HG03520 (cell line): ENCODE results near the gene ENGASE.
"Not testable (repeated sequence)": the region's sequence is repeated elsewhere in the genome, so short reads cannot be mapped to it uniquely, and the experiment has no call there.

ENCODE experiments used
- ATAC-seq: cut with Tn5 transposase; IDR thresholded peaks from one replicate; pipeline ENCODE4 v1.9.1; 2021; ENCODE audit warnings: mild to moderate bottlenecking, moderate library complexity; ENCODE audit not compliant: unreplicated experiment

ENGASE gene

DNA sequence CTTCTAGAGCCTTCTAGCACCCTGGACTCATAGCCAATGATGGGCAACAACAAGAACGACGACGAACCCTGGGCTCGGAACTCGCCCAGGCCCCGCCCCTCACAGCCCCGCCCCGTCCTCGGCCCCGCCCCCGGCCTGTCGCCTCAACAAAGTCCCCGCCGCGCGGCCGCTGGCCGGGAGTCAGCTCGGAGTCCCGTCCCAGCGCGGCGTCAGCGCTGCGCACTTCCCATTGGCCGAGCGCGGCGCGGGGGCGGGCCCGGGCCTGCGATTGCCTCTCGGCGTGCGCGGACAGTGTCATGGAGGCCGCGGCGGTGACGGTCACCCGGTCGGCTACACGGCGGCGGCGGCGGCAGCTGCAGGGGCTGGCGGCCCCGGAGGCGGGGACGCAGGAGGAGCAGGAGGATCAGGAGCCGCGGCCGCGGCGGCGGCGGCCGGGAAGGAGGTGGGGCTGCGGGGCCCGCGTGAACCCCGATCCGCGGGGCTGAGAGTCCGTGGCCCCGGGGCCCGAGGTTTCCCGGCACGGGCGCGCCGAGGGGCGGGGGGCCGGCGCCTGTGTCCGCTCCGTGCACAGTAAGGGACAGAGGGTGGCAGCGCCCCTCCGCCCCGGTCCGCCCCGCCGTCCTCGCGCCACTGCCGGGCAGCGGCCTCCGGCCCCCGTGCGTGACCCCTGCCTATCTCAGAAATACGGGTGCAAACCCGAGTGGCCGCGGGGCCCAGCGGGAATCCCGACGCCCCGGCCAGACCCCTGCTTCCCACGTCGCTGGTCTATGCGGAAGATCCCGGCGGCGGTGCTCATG is at the start of gene ENGASE:
ENGASE (plus strand) TSS at position 176 of the 797 bp plus-strand sequence; CDS start at position 297, 121 bp downstream.
- ATAC-seq = peak; percentile 82

DNA sequence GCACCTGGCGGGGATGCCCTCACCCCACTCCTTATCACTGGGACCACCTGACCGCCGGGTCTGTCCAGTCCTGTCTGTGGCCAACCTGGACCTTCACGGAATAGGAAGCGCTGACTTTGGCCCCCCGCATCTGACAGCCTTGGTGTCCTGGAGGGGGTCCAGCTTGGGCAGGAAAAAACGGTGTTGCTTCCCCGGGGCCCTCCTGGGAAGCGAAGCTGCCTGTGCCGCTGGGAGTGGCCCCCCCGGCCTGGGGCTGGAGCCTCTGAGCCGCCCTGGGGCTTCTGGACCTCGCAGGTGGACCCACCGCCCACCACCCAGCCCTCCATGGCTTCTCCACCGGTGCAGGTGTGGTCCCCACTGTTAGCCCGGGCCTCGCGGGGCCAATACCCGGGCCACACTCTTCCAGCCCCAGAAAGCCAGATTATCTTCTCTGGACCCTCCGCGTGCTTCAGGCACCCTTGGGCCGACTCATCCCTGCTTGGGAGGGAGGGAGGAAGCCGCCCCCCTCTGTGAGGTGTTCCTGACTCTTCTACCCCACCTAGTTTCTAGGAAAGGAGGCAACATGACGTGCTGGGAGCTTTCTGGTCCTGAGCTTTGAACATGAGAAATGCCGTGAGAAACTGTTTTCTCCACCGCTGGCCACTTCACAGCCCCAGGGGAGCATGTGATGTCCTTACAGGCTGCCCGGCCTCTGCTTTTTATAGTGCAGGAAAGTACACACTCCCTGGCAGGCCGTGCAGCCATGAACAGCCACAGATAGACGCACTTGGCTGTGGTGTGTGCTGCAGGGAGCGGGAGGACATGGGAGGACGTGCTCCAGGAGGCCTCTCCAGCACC is 49.5 kb upstream of the ENGASE start:
- ATAC-seq = no peak

DNA sequence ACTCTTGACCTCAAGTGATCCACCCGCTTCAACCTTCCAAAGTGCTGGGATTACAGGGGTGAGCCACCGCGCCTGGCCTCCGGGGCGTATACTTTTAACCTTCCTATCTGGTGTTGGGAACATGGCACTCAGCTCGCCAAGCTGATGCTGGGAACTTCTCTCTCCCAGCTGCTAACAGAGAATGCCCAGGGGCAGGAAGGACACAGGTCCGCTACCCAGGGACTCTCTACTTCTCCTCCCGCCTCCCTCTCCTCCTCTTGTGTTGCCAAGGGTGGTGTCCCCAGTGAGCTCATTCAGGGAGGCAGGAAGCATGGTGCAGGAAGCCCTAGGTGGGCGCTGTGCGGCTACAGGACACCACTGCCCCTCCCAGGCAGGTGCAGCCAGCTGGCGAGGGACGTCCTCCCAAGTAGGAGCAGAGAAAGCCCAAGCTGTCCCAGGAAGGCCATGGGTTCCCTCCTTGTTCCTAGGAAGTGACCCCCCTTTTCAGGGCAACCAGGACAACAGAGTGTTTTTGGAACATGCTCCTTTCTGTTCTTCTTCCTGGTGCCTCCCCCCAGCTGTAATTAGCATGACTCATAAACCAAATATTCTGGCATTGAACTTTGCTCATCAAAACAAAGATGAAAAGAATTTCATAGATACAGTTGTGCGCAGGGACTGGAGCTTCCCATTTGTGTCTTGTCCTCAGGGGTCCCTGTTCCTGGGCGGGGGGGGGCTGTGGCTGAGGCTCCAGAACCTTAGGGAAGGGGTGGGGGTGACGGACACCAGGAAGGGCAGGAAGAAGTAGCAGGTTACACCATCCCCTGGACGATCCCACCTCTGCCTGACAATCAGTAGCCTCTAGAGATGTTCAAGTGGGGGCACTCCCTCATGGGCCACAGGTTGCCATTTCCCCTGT is 48.0 kb upstream of the ENGASE start:
- no peak for ATAC-seq

DNA sequence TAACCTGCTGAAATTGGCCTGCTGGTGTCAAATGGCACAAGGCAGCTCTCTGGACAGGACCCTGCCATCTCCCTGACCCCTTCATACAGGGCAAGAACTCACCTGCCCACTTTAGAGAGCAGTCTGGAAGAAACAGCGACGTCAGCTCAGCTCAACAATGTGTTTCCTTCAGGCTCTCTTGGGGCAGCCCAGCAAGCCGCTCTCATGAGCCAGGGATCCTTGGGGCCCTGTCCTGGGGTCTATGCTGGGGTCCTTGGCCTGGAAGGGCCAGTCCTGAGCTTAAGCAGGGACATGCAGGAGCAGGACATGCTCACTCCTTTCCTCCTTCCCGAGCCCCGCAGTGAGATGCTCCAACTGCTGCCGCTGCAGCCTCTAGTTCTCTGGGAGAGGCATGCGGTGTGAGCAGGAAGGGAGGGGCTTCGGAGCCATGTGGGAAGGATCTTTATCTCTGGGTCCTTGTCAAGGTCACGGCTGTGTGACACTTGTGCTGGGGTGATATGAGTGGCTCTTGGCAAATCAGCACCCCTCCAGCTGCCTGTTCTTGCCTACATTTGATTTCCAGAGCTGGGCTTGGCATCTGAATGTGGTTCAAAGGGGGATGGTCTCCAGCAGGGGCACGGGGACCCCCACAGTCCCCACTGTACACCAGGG is 47.2 kb upstream of the ENGASE start:
- no peak for ATAC-seq

- ATAC-seq = no peak
These were observed 46.6 kb upstream of the ENGASE start for GRCh38 chr17:79027925-79028491.

DNA sequence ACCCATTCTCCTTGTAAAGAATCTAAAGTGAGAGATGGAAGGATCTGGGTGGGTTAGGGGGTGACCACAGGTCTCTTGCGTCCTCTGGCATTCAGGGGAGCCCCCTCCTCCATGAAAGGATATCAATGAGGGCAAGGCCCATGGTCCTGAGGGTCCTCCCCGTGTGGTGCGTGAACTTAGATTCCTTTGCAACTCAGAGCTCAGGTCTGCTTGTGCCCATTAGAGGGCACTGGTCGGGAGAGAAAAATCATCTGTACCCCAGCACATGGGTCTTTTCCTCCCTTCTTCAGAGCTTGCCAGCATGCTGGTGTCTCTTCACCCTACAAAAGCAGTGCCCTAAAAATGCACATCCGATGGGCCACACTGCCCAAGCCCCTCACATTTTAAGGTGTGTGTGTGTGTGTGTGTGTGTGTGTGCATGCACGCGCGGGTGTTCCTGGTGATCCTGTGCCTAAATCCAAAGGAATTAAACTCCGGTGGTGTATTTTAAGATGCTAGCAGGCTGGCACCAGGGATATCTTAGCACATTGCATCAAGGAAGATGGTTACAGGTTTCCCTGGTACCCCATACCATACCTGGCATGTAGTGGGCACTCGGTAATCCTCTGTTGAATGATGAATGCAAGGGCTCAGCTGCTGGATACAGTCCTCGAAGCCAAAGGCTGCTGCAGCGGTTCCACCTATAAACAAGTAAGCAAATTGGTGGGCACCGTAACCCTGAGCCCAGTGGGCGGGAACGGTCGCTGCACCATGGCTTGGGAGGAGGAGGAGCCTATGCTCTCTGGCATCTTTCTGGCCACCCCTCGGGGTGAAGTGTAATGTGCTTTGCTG is 45.9 kb upstream of the ENGASE start:
- no peak for ATAC-seq

DNA sequence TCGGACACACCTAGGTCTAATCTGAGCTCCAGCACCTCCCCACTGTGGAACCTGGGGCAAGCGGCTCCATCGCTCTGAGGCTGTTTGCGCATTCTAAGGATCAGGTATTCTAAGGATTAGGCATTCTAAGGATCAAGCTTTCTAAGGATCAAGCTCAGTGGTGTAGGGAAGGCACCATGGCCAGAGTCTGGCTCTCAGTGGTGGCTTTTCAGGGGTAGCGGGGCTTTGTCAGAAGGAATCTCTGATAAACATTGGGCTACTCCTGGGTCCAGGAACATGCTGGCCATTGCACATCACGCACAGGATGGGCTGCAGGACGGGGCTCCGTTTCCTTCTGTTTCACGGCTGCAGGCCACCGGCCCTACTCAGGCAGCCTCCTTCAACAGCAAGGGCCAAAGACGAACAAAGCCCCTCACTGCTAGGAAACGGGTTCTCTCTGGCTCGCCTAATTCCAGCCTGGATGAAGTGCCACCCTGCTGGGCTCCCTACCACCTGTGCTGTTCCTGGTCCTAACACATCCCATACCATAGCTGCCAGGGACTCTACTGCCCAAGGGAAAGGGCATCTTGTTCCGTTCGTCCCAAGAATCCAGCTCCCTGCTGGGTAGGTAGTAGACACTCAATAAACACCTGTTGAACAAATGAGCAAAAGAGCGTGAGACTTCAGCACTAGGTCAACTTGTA is 45.2 kb upstream of the ENGASE start:
- no peak for ATAC-seq

GRCh38 chr17:79030636-79031035 is 44.0 kb upstream of the ENGASE start:
- ATAC-seq = not testable (repeated sequence)

DNA sequence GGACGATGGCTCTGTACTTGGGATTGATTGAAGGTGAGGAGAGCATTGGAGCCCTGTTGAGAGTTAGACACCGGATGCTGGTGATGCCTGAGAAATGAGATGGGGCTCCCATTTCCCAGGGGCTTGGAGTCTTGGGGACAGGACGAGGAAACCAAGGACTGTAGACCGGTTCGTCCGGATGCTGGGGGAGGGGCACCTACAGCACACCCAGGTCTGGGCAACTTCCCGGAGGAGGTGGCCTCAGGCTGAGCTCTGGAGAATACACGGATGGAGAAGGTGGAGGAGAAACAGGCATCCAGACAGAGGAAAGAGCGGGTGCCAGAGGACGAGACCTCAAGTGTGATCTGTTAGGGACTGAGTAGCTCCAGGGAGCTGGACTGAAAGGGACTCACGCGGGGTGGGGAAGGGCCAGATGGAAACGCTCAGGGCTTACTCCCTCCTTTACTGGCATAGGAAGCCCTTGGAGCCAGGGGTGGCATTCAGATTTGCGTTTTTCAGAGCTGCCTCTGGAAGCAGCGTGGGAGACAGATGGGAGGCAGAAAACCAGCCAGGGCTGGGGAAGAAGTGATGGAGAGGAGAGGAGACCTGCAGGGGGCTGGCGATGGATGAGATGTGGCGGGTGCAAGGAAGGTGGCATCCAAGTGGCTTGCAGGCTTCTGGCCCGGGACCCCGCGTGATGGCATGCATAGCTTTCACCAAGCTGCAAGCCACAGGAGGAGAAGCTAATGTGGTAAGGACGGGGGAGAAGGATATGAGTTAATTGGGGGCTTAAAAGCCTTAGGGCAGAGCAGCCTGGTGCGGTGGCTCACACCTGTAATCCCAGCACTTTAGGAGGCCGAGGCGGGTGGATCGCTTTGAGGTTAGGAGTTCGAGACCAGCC is 42.4 kb upstream of the ENGASE start:
- ATAC-seq = no peak

DNA sequence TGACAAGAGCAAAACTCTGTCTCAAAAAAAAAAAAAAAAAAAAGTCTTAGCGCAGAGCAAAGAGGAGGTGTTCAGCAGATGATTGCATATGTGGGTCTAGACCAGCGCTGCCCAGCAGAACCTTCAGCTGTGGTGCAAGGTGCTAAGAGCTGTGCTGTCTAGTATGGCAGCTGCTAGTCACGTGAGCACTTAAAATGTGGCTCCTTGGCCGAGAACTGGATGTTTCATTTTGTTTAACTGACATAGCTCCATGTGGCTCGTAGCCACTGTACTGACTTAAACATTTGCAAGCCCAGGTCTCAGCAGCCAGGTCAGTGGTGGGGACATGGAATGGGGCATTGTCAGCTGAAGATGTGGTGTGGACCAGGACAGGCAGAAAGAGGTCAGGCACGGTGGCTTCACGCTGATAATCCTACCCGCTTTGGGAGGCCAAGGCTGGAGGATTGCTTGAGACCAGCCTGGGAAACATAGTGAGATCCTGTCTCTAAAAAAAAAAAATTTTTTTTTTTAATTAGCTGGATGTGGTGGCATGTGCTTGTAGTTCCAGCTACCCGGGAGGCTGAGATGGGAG is 41.5 kb upstream of the ENGASE start:
- no peak for ATAC-seq

GRCh38 chr17:79033741-79034501 is 40.7 kb upstream of the ENGASE start:
- no peak for ATAC-seq

GRCh38 chr17:79034931-79035485 is 39.6 kb upstream of the ENGASE start:
- no peak for ATAC-seq

- ATAC-seq = no peak
These were observed 38.9 kb upstream of the ENGASE start for GRCh38 chr17:79035686-79036085.

DNA sequence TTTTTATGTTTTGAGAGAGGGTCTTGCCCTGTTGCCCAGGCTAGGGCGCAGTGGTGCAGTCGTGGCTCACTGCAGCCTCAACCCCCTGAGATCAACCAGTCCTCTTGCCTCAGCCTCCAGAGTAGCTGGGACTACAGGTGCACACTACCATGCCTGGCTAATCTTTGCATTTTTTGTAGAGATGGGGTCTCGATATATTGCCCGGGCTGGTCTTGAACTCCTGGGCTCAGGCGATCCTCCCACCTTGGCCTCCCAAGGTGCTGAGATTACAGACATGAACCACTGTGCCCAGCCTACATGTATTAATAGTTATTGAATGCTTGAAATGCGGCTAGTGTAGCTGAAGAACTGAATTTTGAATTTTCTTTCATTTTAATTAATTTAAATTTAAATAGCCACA is 38.4 kb upstream of the ENGASE start:
- ATAC-seq = no peak

GRCh38 chr17:79036596-79036995 is 38.0 kb upstream of the ENGASE start:
- no peak for ATAC-seq

- no peak for ATAC-seq
These were observed 36.0 kb upstream of the ENGASE start for GRCh38 chr17:79038545-79039135.
